HG03095 (cell line): ENCODE data around the gene RARG.
"Not testable (repeated sequence)": the region's sequence is repeated elsewhere in the genome, so short reads cannot be mapped to it uniquely, and the experiment has no call there.

ENCODE experiments used
- ATAC-seq: cut with Tn5 transposase; IDR thresholded peaks from one replicate; pipeline ENCODE4 v1.9.1; 2021; ENCODE audit warnings: moderate library complexity; ENCODE audit not compliant: unreplicated experiment

RARG gene

DNA sequence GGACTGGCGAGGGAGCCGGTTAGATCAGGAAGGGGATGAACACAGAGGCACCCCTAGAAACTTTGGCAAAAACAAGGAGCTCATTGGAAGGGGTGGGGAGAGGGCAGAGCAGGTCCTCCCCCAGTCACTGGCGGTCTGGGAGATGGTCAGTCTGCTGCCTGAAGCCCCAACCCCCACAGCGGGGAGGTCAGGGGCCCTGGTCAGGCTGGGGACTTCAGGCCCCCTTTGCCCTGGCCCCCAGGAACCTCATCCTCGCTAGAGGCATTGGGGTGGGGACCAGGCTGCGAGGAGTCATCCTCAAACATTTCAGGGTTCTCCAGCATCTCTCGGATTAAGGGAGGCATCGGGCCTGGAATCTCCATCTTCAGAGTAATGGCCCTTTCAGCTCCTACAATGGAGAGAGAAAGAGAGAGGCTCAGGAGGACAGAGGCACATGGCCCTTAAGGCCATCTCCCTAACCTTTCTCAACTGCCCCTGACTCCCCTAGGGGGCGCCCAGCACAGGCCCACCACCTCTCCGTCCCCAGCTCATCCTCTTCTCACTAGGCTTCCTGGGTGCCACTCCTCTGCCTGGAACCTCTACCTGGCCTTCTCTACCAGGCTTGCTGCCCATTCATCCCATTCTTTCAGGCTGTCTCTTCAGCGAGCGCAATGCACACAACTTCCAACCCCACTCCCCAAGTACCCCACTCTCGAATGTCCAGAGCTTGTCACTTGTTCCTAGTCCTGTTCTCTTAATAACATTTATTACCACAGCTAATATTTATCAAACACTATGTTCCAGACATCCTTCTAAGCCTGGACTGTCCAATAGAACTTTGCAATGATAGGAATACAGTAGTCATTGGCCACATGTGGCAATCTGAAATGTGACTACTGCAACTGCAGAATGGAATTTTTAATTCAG is 20.3 kb downstream of the RARG start:
- ATAC-seq, result no peak

DNA sequence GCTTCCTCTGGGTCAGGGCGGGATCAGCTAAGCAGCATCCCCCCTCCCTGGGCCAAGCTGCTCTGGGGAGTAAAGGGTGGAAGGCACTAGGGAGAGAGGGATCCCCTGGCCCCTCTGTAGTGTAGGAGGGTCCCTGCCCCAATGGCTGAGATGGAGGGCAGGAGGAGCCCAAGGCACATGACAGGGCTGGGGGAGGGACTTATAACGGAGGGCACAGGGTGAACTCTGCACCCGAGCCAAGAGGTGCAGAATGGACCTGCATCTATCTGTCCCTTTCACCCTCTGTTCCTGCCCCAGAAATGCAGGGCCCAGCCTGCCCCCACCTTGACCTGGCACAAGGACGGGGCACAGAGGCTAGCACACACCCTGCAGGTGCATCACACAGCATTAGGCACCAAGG is 21.2 kb downstream of the RARG start:
- no peak for ATAC-seq

DNA sequence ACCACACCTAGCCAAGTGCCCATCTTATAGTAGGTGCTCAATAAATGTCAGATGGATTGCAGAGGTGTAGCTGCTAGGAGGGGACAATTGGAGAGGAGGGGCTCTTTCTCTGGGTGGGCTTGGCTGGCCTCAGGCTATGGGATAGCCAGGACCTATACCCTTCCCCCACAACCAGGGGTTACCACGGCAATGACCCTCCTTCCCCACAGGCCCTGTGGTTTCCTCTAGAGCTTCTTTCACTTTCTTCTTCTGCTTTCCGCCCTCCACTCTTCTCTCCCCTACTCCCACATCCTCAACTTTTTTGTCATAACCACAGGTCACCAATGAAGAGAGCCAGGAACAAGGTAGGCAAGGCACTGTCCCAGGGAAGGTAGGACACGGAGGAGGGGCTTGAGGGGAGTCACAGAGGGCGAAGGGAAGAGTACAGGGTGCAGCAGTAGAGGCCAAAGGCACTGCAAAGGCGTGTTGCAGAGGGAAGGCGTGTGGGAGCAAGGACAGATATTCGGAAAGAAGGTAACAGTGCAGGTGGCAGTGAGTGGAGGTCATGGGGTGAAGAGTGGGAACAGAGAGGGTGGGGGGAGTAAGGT is 23.0 kb downstream of the RARG start:
- ATAC-seq, result peak; percentile 32

DNA sequence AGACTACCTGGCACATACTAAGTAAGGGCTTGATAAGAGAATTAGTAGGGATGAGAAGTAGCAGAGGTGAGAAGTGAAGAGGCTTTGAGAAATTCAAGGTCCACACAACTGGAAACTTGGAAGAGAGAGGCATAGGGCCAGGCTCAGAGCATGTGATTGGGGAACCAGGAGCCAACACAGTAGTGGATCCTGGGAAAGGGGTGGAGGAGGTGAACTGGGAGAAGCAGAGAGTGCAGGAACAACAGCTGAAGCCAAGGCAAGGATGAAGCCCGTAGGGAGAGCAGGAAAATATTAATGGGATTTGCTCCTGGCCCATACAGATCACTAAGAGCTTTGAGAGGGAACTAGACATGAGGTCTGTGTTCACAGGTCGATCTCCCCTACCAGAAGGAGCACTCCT is 23.6 kb downstream of the RARG start:
- ATAC-seq, result no peak

DNA sequence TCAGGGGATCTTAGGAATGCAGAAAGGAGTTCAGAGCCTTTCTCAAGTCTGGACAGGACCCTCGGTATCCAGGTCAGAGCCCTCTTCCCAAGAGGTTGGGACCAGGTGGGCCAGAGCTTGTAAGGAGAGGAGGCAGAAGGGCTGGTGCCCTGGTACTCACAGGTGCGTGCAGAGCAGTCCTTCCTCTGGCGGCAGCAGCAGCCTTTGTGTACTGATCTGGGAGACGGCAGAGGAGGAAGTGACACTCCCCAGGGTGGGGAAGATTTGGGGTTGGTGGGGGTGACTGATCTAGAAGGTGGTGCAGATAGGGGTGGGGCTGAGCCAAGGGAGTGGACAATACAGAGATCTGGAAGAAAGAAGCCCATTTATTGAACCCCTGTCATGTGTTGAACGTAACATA is 25.0 kb downstream of the RARG start, which contains the start of gene ITGB7:
Gene ITGB7 (minus strand): TSS at position 210 of the 400 bp plus-strand sequence. CDS start 6,808 bp downstream, outside the sequence.
- peak; percentile 43 for ATAC-seq

DNA sequence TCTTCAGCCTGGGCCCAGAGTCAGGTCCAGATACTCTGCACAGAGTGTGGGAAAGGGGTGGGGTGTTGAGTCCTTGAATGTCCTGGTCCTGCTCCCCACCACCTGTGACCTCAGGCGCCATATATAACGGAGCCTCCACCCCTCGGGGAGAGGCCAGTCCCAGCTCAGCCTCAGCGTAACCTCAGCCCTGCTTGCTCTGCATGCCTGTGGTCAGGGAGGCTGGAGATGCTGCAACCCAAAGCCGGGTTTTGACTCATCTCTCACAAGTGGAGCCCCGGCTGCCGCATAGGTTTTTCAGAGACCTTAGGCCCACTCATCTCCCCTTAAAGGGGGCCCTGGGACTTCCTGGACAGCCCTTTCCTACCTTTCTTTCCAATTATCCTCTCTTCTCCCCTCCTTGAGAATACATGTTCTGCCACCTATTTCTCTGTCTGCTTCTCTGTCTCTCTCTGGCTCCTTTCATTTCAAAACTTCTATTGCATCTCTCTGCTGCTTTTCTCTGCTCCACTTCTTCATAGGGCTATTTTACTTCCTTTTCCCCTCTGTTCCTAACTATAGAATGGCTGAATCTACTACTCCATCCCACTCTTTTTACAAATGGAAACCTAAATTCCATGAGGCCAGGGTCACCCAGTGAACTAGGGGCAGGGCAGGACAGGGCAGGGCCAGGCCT is 26.1 kb downstream of the RARG start:
- ATAC-seq, result peak; percentile 72

DNA sequence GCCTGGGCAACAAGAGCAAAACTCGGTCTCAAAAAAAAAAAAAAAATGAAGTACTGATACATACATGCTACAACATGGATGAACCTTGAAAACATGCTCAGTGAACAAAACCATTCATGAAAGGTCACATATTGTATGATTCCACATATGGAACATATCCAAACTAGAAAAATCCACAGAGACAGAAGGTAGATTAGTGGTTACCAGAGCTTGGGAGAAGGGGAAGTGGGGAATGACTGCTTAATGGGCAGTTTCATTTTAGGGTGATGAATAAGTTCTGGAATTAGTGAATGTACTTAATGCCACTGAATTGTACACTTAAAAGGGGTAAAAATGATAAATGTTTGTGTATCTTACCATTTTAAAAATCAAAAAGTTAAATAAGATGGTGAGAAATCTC is 27.7 kb downstream of the RARG start:
- no peak for ATAC-seq

DNA sequence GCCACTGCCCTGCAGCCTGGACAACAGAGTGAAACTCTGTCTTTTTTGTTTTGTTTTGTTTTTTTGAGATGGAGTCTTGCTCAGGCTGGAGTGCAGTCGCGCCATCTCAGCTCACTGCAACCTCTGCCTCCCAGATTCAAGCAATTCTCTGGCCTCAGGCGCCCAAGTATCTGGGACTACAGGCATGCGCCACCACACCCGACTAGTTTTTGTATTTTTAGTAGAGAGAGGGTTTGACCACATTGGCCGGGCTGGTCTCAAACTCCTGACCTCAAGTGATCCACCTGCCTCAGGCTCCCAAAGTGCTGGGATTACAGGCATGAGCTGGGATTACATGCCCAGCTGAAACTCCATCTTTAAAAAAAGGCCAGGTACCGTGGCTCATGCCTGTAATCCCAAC is 29.7 kb downstream of the RARG start:
- not testable (repeated sequence) for ATAC-seq

DNA sequence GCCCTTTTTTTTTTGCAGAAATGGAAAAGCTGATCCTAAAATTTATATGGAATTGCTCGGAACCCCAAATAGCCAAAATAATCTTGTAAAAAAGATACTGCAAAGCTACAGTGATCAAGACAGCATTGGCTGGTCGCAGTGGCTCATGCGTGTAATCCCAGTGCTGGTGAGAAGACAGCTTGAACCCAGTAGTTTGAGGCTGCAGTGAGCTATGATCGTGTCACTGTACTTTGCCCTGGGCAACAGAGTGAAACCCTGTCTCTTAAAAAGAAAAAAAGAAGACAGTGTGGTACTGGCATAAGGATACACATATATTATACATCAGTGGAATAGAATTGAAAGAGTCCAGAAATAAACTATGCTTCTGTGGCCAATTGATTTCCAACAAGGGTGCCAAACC is 30.4 kb downstream of the RARG start:
- ATAC-seq, result no peak

DNA sequence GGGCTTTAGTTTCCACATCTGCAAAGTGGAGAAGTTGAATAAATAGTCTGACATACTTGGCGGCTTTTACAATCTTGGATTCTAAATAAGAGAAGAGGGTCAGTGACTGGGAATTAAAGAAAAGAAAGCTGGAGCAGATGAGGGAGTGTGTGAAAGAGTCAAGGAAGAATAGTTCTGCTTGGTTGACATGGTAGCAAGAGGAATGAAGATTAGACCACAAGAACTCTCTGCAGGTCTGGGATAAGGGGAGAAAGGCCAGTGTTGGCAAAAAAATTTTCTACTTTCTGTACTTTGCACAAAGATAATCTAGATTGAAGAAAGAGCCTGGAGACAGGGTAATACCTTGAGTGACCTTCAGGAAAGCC is 30.9 kb downstream of the RARG start:
- ATAC-seq, result no peak

DNA sequence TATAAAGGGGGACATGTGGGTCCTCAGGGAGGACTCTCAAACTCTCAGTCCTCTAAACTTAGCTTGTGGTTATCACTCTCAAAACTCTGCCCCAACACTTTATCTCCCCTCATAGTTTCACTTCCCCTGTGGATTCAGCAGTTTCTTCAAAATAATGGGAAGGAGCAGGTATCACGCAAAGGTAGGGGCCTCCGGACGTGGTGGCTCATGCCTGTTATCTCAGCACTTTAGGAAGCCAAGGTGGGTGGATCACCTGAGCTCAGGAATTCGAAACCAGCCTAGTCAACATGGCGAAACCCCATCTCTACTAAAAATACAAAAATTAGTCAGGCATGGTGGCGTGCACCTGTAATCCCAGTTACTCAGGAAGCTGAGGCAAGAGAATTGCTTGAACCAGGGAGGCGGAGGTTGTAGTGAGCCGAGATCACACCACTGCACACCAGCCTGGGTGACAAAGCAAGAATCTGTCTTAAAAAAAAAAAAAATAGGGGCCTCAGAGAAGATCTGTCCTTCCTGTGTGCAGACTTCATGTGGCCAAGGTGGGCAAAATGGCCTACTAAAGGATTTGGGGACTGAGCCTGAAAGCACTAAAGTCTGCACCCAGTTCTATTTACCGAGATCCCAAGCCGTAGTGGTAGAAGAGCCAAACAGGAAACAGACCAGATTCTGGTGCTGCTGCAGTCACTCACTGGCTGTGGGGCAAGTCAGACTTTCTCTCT is 31.4 kb downstream of the RARG start:
- ATAC-seq, result peak; percentile 37

DNA sequence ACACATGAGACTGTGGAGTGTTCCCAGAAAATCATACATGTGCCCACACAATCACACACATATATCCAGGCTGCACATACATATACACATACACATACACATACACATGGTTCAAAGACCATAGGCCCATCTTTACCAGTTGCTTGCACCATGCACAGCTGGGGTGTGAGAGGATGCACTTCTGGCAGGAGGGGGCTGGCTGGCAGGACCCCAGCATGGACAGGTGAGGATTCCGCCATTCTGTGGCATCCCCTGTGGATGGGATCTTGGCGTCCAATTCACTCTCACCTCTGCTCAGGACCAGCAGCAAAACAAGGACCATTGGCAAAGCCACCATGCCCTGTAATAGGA is 31.9 kb downstream of the RARG start:
- no peak for ATAC-seq

DNA sequence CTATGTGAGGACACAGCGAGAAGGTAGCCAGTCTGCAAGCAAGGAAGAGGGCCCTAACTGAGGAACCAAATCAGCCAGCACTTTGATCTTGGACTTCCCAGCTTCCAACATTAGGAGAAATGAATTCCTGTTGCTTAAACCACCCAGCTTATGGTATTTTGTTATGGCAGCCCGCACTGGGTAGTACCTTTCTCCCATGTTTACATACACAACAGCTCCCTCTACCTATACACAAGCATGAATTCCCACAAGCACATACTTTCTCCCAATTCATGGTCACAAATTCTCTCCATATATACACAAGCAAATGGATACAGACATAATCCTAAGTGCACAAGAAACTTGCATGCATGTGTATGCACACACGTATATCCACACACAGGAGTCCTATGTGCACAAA is 32.3 kb downstream of the RARG start:
- no peak for ATAC-seq

DNA sequence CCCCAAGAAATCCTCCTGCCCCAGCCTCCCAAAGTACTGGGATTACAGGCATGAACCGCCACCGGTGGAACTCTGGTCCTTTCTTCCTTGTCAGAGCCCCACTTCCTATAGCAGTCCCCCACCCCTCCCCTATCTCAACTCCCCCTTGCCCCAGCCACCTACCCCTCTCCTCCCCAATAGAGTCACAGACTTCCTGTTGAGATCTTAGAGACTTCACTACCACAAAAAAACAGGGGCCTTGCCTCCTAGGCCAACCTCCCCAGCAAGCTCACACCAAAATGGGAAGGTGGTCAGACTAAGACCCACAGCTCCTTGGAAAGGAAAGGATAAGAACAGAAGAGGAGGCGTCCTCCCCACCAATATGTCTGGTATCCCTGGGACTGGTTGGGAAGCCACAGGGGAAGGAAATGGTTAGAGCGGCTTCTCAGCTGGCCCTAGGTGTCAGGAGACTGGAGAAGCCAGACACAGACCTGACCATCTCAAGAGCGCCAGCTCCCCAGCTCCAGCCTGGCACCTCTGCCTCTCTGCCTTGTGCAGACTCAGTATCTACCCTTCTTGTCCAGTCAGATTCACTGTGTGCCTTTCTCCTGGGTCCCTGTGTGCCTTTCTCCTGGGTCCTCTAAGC is 33.4 kb downstream of the RARG start:
- no peak for ATAC-seq

DNA sequence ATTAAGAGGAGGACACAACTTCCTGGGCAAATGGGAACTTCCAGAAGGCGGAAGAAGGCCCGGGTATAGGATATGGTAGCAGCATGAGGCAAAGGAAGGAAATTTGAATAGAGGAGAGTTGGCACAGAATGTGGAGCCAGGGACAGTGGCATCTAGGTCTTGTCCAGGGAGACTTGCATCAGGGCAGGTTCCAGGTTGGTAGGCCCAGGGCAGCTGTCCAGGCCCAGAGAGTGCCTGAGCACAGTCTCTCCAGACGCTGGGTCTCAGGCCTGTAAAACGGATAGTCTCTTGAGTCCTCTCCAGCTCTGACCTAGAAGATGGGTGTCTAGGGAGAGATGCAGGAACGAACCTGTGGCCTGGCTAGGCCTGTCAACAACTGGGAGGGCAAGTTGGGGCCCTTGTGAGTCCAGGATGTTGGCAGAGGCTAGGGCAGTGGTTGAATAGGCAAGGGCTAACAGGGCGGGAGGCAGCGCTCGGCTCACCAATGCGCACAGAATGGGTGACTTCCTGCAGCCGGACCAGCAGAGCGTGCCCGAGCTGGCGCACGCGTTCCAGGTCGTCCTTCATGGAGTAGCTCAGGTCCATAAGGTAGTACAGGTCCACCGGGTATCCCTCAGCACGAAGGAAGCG is 34.9 kb downstream of the RARG start:
- no peak for ATAC-seq

DNA sequence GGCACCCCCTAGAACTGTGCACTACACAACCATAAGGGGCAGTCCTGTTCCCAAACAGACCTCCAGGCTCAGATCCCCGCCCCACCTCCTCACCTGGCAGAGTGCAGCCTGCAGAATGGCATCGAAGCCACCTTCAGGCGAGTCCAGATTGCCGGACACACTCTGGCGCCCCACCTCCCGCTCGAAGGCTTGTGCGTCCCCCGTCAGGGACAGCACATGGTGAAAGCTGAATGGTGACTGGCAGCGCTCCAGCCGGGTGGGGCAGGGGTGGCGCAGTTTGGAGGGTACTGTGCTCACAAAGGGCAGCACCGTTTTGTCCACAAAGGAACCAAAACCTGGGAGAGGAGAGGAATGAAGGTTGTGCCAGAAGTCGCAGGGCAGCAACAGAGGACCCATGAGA is 35.5 kb downstream of the RARG start:
- no peak for ATAC-seq

DNA sequence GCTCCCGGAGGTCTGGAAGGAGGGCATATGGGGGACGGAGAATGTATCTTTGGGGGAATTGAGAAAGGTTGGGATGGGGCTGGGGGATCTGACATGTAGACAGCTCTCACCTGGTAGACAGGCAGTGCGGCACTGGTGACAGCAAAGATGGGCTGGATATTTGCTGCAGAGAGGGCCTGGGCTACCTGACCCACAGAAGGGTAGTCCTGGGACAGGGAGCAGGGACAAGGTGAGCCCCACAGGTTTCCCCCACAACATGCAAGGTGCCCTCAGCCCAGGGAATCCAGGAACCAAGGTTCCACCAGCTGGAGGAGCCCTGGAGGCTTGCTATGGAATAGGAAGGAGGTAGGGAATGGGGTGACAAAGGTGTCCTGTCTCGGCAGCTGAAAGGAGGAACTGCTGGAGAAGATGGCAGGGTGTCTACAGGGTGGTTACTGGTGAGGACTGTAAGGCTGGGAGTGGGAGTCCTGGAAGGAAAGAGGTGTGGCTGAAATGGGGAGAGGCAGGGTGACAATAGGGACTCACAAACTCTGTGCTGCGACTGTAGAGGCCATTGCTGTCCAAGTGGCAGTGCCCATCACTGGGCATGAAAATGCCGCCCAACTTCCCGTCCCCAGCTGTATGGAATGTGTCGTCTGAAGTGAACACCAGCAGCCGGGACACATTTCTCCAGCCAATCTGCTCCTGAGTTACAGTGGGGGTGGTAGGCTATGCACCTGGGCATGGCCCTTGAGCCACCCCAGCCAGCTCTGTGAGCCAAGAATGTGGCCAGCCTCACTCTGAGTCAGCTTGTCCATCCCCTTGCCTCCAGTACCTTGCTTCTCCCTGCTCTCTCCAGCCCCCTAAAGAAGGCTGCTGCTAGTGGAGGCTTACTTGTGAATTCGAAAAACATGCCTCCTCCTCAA is 36.2 kb downstream of the RARG start:
- ATAC-seq, result no peak

DNA sequence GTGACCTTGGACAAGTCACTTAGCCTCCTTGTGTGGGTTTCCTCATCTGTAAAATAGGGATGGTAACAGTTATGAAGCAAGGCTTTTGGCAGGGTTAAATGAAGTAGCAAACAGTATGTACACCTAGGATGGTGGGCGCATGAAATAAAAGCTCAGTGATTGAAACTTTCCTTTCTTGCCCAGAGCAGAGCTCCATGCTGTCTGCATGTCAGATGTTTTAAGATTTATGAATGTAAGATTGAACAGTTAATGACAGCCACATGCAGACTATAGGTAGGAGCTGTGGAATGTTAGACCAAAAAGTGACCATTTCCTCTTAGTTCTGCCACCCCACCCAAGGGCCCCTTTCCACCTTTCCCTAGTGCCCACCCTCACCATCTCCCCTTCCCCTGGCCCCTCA is 37.0 kb downstream of the RARG start:
- ATAC-seq, result no peak

DNA sequence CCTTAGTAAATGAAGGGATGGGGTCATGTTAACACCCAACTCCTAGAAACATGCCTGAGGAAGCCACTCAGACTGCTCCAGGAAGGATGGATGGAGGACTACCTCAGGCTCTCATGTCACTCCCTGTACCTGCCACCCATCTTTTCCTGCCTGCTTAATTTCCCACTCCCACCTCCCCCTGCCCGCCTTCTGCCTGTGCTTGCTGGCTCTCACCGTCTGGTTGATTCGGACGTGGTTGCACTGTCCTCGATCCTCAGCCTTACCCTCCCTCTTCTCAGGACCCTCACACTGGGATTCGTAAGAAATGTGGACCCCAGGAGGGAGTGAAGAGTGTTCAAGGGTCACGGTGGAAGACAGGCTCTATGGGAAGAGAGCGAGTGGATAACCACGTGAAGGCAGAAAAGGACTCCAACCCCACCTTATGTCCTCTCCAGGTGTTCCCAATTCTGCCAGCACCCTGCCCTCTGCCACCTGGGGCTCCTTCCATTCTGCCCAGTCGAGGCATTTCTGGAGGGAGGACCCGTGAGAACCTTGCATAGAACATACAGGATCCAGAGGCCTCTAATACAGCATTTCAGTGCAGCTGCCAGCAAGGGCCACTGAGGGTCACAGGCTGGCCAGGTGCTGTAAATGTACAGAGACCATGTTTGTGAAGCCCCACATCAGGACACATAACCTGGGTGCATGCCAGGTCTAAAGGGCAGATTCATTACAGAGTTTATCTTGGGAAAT is 37.9 kb downstream of the RARG start:
- no peak for ATAC-seq
